Neural progenitor cell (in vitro differentiated cells): ENCODE measurements around the gene VWA3B. TPM values are rescaled to one million over a fixed set of nuclear protein-coding genes. Genes with fewer than 3 reads are reported as not detected.
"Not testable (repeated sequence)": the region's sequence is repeated elsewhere in the genome, so short reads cannot be mapped to it uniquely, and the experiment has no call there.

Source experiments
- DNase-seq: peaks from one replicate; pipeline ENCODE4 v3.0.0-alpha.2; 2016; ENCODE audit warnings: low spot score
- H2AFZ ChIP-seq: fragments of 200-600 bp; sonication (generic); replicated peaks from 2 replicates; pipeline ENCODE4 v1.6.1; 2016; ENCODE audit warnings: antibody characterized with exemption
- H3F3A ChIP-seq: fragments of 200-600 bp; sonication (generic); 2 replicates; pipeline ENCODE4 v1.6.1; 2016; ENCODE audit warnings: antibody characterized with exemption, low read depth
- H3K27ac ChIP-seq: fragments of 200-600 bp; sonication (generic); 2 replicates; pipeline ENCODE4 v1.5.1; 2016; ENCODE audit warnings: mild to moderate bottlenecking
- H3K27me3 ChIP-seq: fragments of 200-600 bp; sonication (generic); 2 replicates; pipeline ENCODE4 v1.6.1; 2016; ENCODE audit warnings: mild to moderate bottlenecking, moderate library complexity
- H3K36me3 ChIP-seq: fragments of 200-600 bp; sonication (generic); 2 replicates; pipeline ENCODE4 v1.5.1; 2016
- H3K4me1 ChIP-seq: fragments of 200-600 bp; sonication (generic); 2 replicates; pipeline ENCODE4 v1.6.1; 2016; ENCODE audit warnings: mixed run types
- H3K4me2 ChIP-seq: fragments of 200-600 bp; sonication (generic); 2 replicates; pipeline ENCODE4 v1.6.1; 2016
- H3K4me3 ChIP-seq: fragments of 200-600 bp; sonication (generic); 2 replicates; pipeline ENCODE4 v1.5.1; 2016
- H3K79me2 ChIP-seq: fragments of 200-600 bp; sonication (generic); 2 replicates; pipeline ENCODE4 v1.6.1; 2016; ENCODE audit warnings: low read depth
- H3K9ac ChIP-seq: fragments of 200-600 bp; sonication (generic); 2 replicates; pipeline ENCODE4 v1.6.1; 2016
- H3K9me3 ChIP-seq: fragments of 200-600 bp; sonication (generic); 2 replicates; pipeline ENCODE4 v1.5.1; 2016; ENCODE audit warnings: low read depth
- H4K20me1 ChIP-seq: fragments of 200-600 bp; sonication (generic); 2 replicates; pipeline ENCODE4 v1.6.1; 2016; ENCODE audit warnings: low read depth
- H3K27ac Mint-ChIP-seq: 3 replicates; pipeline ENCODE4 v1.8.0; 2021; ENCODE audit warnings: mixed read lengths
- H3K27me3 Mint-ChIP-seq: 2 replicates; pipeline ENCODE4 v1.8.0; 2022; ENCODE audit warnings: low read depth, mild to moderate bottlenecking, inconsistent platforms, moderate library complexity, mixed read lengths; ENCODE audit not compliant: insufficient read depth
- H3K36me3 Mint-ChIP-seq: 3 replicates; pipeline ENCODE4 v1.8.0; 2021; ENCODE audit warnings: mixed read lengths
- H3K4me1 Mint-ChIP-seq: 3 replicates; pipeline ENCODE4 v1.8.0; 2021; ENCODE audit warnings: mixed read lengths
- H3K4me3 Mint-ChIP-seq: 3 replicates; pipeline ENCODE4 v1.8.0; 2021; ENCODE audit warnings: mild to moderate bottlenecking, moderate library complexity, mixed read lengths
- H3K9me3 Mint-ChIP-seq: 3 replicates; pipeline ENCODE4 v1.8.0; 2020; ENCODE audit warnings: mixed read lengths
- EZH2 ChIP-seq: fragments of 200-600 bp; sonication (generic); IDR thresholded peaks from 2 replicates; pipeline ENCODE4 v1.6.1; 2017; ENCODE audit warnings: antibody characterized with exemption, mild to moderate bottlenecking, moderate library complexity
- EZH2phosphoT487 ChIP-seq: fragments of 200-600 bp; sonication (generic); IDR thresholded peaks from 2 replicates; pipeline ENCODE4 v1.6.1; 2017; ENCODE audit warnings: antibody characterized with exemption
- total RNA-seq: library from RNA; depleted of rRNA; stranded (reverse); fragments of >200 nt; gene quantifications from 2 replicates; pipeline ENCODE4 v1.2.3, GENCODE V29; 2015; ENCODE audit warnings: low replicate concordance
- TF ChIP-seq, protein P1 (sequence below): fragments of 200-600 bp; sonication (generic); IDR thresholded peaks from 2 replicates; pipeline ENCODE4 v1.5.1; 2017; ENCODE audit warnings: antibody characterized with exemption, mild to moderate bottlenecking

The VWA3B gene
- total RNA-seq, 1 donor from 2014 or later: not detected

DNA sequence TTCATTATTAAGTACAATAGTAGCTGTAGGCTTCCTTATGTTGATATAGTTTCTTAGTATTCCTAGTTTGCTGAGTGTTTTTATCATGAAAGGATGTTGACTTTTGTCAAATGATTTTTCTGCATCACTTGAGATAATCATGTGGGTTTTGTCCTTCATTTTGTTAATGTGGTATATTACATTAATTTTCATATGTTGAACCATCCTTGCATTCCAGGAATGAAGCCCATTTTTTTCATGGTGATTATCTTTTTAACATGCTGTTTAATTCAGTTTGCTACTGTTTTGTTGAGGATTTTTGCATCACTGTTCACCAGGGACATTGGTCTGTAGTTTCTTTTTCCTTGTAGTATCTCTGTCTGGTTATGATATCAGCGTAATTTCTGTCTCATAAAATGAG lies 176.4 kb downstream of the VWA3B start:
- H3K36me3 Mint-ChIP-seq: no peaks in the 10 kb centered on the region
- H3K27ac Mint-ChIP-seq: no peak overlapping the region

DNA sequence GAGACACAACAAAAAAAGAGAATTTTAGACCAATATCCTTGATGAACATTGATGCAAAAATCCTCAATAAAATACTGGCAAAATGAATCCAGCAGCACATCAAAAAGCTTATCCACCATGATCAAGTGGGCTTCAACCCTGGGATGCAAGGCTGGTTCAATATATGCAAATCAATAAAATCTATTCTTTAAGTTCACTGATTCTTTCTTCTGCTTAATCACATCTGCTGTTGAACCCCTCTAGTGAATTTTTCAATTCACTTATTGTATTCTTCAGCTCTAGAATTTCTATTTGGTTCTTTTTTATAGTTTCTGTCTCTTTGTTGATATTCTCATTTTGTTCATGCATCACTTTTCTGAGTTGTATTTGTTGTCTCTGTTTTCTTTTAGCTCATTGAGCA lies 181.3 kb downstream of the VWA3B start:
- H3F3A ChIP-seq, H3K36me3 ChIP-seq, H3K27ac Mint-ChIP-seq, H3K4me3 Mint-ChIP-seq, H2AFZ ChIP-seq, H3K27me3 ChIP-seq, H3K4me3 ChIP-seq, H3K9me3 ChIP-seq, H3K27me3 Mint-ChIP-seq, H3K4me2 ChIP-seq, H3K27ac ChIP-seq, DNase-seq, H4K20me1 ChIP-seq, H3K4me1 ChIP-seq, H3K79me2 ChIP-seq, H3K36me3 Mint-ChIP-seq, H3K4me1 Mint-ChIP-seq, H3K9ac ChIP-seq: not testable (repeated sequence)
- H3K9me3 Mint-ChIP-seq: peaks cover 24% of the 10 kb centered on the region

More for the DNA sequence above, 176.4 kb downstream of the VWA3B start:
- H3K27ac ChIP-seq: no peak overlapping the region
- Mint-ChIP-seq H3K9me3 (peaks cover 36% of the 10 kb centered on the region), H3K4me3 (no peak overlapping the region), H3K27me3 (no peaks in the 10 kb centered on the region), H3K4me1 (no peaks in the 10 kb centered on the region)
- no peak overlapping the region for H3K9ac ChIP-seq
- TF ChIP-seq, protein P1, sequence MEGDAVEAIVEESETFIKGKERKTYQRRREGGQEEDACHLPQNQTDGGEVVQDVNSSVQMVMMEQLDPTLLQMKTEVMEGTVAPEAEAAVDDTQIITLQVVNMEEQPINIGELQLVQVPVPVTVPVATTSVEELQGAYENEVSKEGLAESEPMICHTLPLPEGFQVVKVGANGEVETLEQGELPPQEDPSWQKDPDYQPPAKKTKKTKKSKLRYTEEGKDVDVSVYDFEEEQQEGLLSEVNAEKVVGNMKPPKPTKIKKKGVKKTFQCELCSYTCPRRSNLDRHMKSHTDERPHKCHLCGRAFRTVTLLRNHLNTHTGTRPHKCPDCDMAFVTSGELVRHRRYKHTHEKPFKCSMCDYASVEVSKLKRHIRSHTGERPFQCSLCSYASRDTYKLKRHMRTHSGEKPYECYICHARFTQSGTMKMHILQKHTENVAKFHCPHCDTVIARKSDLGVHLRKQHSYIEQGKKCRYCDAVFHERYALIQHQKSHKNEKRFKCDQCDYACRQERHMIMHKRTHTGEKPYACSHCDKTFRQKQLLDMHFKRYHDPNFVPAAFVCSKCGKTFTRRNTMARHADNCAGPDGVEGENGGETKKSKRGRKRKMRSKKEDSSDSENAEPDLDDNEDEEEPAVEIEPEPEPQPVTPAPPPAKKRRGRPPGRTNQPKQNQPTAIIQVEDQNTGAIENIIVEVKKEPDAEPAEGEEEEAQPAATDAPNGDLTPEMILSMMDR: no peak
- no peak for TF ChIP-seq EZH2phosphoT487
- no peak for TF ChIP-seq EZH2
- no peak overlapping the region for H3K4me2 ChIP-seq
- no peaks in the 10 kb centered on the region for H3K27me3 ChIP-seq
- no peaks in the 10 kb centered on the region for H3K9me3 ChIP-seq
- no peak overlapping the region for H2AFZ ChIP-seq
- no peak overlapping the region for H3K4me3 ChIP-seq
- H4K20me1 ChIP-seq: no peaks in the 10 kb centered on the region
- no peaks in the 10 kb centered on the region for H3K36me3 ChIP-seq
- H3K4me1 ChIP-seq: no peaks in the 10 kb centered on the region
- H3F3A ChIP-seq: no peaks in the 10 kb centered on the region
- DNase-seq: no peak
- no peaks in the 10 kb centered on the region for H3K79me2 ChIP-seq

DNA sequence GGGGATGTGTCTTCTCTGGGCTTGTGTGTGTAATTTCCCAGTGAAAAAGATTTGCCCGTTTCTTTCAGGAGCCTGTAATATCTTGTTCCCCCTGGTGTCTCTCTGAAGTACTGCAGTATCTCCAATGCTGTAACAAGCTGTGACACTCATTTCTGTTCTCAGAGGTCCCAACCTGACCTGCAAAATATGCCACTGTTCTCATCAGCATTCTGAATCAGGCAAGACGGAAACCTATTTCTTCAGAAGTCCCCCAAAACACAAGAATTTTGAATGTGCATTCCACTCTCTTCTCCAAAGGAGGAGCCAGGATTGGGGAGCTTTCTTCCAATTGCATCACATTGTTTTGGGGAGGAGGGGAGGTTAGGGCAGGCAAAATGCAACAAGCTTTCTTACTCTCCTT lies 182.3 kb downstream of the VWA3B start:
- Histone ChIP-seq H3F3A (no peaks in the 10 kb centered on the region), H3K4me1 (no peaks in the 10 kb centered on the region), H3K9ac (no peak overlapping the region), H3K36me3 (no peaks in the 10 kb centered on the region), H3K4me2 (no peak overlapping the region), H2AFZ (peak overlapping the region; percentile 87), H3K27ac (no peak overlapping the region), H4K20me1 (no peaks in the 10 kb centered on the region), H3K9me3 (no peaks in the 10 kb centered on the region), H3K4me3 (no peak overlapping the region), H3K27me3 (no peaks in the 10 kb centered on the region), H3K79me2 (no peaks in the 10 kb centered on the region)
- Mint-ChIP-seq H3K9me3 (peaks cover 14% of the 10 kb centered on the region), H3K4me1 (peaks cover under 1% of the 10 kb centered on the region), H3K27me3 (no peaks in the 10 kb centered on the region), H3K27ac (no peak overlapping the region), H3K36me3 (no peaks in the 10 kb centered on the region), H3K4me3 (no peak overlapping the region)
- peak; percentile 66 for DNase-seq
- no peak for TF ChIP-seq EZH2
- TF ChIP-seq EZH2phosphoT487: no peak
- TF ChIP-seq, protein P1: peak; percentile 69

DNA sequence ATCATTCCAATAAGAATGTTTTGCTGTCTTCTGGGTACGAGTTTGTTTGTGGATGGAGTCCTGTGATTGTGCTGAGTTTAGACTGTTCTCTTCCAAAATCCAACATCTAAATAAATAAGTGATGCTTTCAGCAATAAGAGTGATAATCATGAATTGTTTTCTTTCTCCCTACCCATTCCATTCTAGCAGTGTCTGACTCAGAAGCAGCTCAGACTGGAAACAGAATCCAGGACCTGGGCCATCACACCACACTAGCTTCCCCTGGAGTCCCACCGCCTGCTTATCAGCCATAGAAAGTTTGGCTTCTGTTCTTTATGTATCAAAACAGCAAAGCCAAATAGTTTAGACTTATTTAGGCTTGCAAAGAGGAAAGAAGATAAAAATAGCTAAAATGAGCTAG lies 182.9 kb downstream of the VWA3B start:
- Histone ChIP-seq H3K4me1 (no peaks in the 10 kb centered on the region), H3F3A (no peaks in the 10 kb centered on the region), H3K9me3 (no peaks in the 10 kb centered on the region), H3K9ac (no peak overlapping the region), H2AFZ (peak overlapping the region; percentile 87), H4K20me1 (no peaks in the 10 kb centered on the region), H3K4me2 (no peak overlapping the region), H3K27me3 (no peaks in the 10 kb centered on the region), H3K27ac (no peak overlapping the region), H3K36me3 (no peaks in the 10 kb centered on the region), H3K4me3 (no peak overlapping the region), H3K79me2 (no peaks in the 10 kb centered on the region)
- Mint-ChIP-seq H3K27me3 (no peaks in the 10 kb centered on the region), H3K4me3 (no peak overlapping the region), H3K9me3 (peaks cover 10% of the 10 kb centered on the region), H3K27ac (no peak overlapping the region), H3K36me3 (no peaks in the 10 kb centered on the region), H3K4me1 (peaks cover 2% of the 10 kb centered on the region)
- no peak for TF ChIP-seq EZH2
- no peak for TF ChIP-seq EZH2phosphoT487
- TF ChIP-seq, protein P1: no peak
- DNase-seq: no peak
